Activated naive CD8-positive, alpha-beta T cell treated with anti-CD3 and anti-CD28 coated beads for 36 hours (primary cell): Measurements from ENCODE around the gene CSH1. TPM values are rescaled to one million over a fixed set of nuclear protein-coding genes. Genes with fewer than 3 reads are reported as not detected.
A peak's percentile ranks its signal among the peaks of the same experiment; 100 is the strongest.
"Not testable (repeated sequence)": the region's sequence is repeated elsewhere in the genome, so short reads cannot be mapped to it uniquely, and the experiment has no call there.

ENCODE experiments used
- DNase-seq: peaks from one replicate; pipeline ENCODE4 v3.0.0; 2021
- H3K27ac Mint-ChIP-seq: one replicate; pipeline ENCODE4 v1.8.0; 2022; ENCODE audit warnings: mild to moderate bottlenecking, moderate library complexity, mixed read lengths
- H3K27me3 Mint-ChIP-seq: one replicate; pipeline ENCODE4 v1.8.0; 2022; ENCODE audit warnings: mild to moderate bottlenecking, mixed read lengths
- H3K36me3 Mint-ChIP-seq: one replicate; pipeline ENCODE4 v1.8.0; 2021; ENCODE audit warnings: mild to moderate bottlenecking, mixed read lengths
- H3K4me1 Mint-ChIP-seq: one replicate; pipeline ENCODE4 v1.8.0; 2021; ENCODE audit warnings: mixed read lengths
- H3K4me3 Mint-ChIP-seq: one replicate; pipeline ENCODE4 v1.8.0; 2022; ENCODE audit warnings: mild to moderate bottlenecking, moderate library complexity, mixed read lengths
- H3K9me3 Mint-ChIP-seq: one replicate; pipeline ENCODE4 v1.8.0; 2022; ENCODE audit warnings: mixed read lengths
- total RNA-seq, 2 experiments: library from RNA; stranded (reverse); gene quantifications; one replicate each; pipeline ENCODE4 v1.2.3, GENCODE V29; 2021

Gene CSH1
- total RNA-seq, 2 experiments from 2014 or later: not detected

DNA sequence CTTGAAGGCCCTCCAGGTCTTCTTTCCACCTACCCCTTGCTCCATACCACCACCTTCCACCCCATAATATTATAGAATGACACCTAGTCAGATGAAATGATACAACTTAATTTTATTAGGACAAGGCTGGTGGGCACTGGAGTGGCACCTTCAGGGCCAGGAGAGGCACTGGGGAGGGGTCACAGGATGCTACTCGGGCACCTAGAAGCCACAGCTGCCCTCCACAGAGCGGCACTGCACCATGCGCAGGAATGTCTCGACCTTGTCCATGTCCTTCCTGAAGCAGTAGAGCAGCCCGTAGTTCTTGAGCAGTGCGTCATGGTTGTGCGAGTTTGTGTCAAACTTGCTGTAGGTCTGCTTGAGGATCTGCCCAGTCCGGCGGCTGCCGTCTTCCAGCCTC lies 1.6 kb downstream of the CSH1 start:
- H3K27me3 Mint-ChIP-seq, DNase-seq, H3K36me3 Mint-ChIP-seq, H3K4me3 Mint-ChIP-seq, H3K9me3 Mint-ChIP-seq, H3K4me1 Mint-ChIP-seq, H3K27ac Mint-ChIP-seq: not testable (repeated sequence)

DNA sequence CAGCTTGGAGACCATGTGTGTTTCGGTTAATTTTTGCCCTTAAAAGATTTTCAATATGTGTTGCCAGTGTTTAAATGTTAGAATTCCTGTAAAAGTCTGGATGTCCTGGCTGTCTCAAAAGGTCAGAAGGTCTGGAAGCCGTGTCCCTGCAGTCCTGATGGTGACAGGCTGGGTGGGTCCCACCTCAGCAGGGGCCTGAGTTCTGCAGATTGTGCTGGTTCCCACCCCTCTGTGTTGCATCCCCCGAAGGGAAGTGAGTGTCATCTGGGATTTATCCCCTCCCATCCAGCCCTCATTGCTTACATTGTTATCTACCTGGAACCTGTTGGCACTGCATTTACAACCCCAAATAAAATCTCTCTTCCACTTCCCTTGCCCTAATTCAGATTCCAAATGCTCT lies 2.4 kb downstream of the CSH1 start:
- DNase-seq, H3K9me3 Mint-ChIP-seq, H3K4me3 Mint-ChIP-seq, H3K4me1 Mint-ChIP-seq, H3K27ac Mint-ChIP-seq, H3K36me3 Mint-ChIP-seq, H3K27me3 Mint-ChIP-seq: not testable (repeated sequence)

GRCh38 chr17:63892316-63893037 lies 3.9 kb downstream of the CSH1 start:
- H3K9me3 Mint-ChIP-seq, H3K36me3 Mint-ChIP-seq: not testable (repeated sequence)

GRCh38 chr17:63889026-63889848 lies 7.1 kb downstream of the CSH1 start:
- H3K36me3 Mint-ChIP-seq, H3K27ac Mint-ChIP-seq, H3K27me3 Mint-ChIP-seq, DNase-seq, H3K4me3 Mint-ChIP-seq, H3K4me1 Mint-ChIP-seq, H3K9me3 Mint-ChIP-seq: not testable (repeated sequence)

More at GRCh38 chr17:63892316-63893037, 3.9 kb downstream of the CSH1 start:
- H3K27ac Mint-ChIP-seq, H3K27me3 Mint-ChIP-seq, H3K4me3 Mint-ChIP-seq, DNase-seq, H3K4me1 Mint-ChIP-seq: not testable (repeated sequence)

GRCh38 chr17:63885119-63885518 lies 11.3 kb downstream of the CSH1 start:
- not testable (repeated sequence) for H3K27ac Mint-ChIP-seq, H3K9me3 Mint-ChIP-seq, H3K27me3 Mint-ChIP-seq, H3K4me3 Mint-ChIP-seq, H3K36me3 Mint-ChIP-seq, H3K4me1 Mint-ChIP-seq, DNase-seq

DNA sequence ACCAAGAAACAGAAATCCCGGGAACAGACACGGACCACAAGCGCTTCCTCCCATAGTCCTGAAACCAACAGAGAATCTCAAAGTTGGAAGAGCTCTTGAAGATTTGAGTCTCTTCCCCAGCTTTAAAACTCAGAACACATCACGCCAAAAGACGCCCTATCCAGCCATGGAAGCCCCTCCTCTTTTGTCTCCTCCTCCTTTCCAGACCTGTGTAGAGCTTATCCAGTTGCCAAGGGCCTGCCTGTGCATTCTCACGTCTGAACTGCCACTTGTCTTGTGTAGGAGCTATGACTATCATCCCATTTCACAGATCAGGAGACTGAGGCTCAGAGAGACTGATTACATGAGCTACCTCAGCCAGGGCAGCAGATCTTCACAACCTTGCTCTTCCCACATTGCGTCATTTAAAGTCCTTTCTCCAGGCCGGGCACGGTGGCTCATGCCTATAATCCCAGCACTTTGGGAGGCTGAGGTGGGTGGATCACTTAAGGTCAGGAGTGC lies 13.7 kb downstream of the CSH1 start:
- not testable (repeated sequence) for H3K36me3 Mint-ChIP-seq, H3K9me3 Mint-ChIP-seq, H3K4me1 Mint-ChIP-seq, H3K27me3 Mint-ChIP-seq, H3K4me3 Mint-ChIP-seq, DNase-seq
- peak overlapping the region; percentile 31 for H3K27ac Mint-ChIP-seq

DNA sequence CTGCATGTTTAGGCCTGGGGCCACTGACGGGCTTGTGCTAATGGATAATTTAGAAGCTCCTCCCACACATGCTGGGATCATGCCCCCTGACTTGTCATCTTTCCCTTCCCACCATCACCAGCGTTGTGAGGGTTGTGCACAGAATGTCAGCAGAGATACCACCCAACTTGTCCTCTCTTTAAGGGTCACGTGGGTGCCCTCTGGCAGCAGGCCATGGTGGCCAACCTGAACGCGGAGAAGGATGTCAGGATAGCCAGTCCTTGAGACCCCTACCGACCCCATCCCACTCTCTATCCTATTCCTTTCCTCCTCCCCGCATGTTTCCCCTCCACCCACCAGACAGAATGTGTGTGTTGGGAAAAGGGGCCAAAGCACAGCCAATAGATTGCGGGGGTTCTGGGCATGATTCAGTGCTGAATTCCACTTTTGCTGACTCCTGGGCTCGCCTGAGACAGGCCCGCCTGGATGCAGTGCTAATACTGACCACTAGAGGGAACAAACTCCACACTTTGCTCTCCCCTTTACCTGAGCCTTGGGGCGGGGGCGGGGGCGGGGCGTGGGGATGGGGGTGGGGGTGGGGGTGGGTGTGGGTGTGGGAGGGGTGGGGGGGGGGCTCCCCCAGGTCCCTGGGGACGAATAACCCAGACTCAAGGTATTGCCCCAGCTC lies 14.3 kb downstream of the CSH1 start, which contains the start of gene GH2:
Gene GH2, minus strand, starts transcription at position 10 of the 667 bp plus-strand sequence. CDS start 143 bp downstream, outside the sequence.
- H3K4me1 Mint-ChIP-seq: peaks cover 2% of the 10 kb centered on the region
- DNase-seq: peak; percentile 53
- no peaks in the 10 kb centered on the region for H3K36me3 Mint-ChIP-seq
- no peaks in the 10 kb centered on the region for H3K9me3 Mint-ChIP-seq
- H3K27me3 Mint-ChIP-seq: peaks cover 4% of the 10 kb centered on the region
- H3K27ac Mint-ChIP-seq: peak within 1 kb of the TSS; percentile 31
- H3K4me3 Mint-ChIP-seq: no peak within 1 kb of the TSS

GRCh38 chr17:63881337-63881736 lies 15.0 kb downstream of the CSH1 start:
- not testable (repeated sequence) for H3K9me3 Mint-ChIP-seq, H3K36me3 Mint-ChIP-seq, H3K27ac Mint-ChIP-seq, DNase-seq, H3K4me3 Mint-ChIP-seq, H3K4me1 Mint-ChIP-seq, H3K27me3 Mint-ChIP-seq

- Mint-ChIP-seq H3K27me3 (peaks cover 4% of the 10 kb centered on the region), H3K27ac (no peak overlapping the region), H3K4me3 (no peak overlapping the region), H3K36me3 (no peaks in the 10 kb centered on the region), H3K9me3 (no peaks in the 10 kb centered on the region), H3K4me1 (peaks cover 2% of the 10 kb centered on the region)
- DNase-seq: no peak
Measured at GRCh38 chr17:63880706-63881105, 15.7 kb downstream of the CSH1 start.

- not testable (repeated sequence) for DNase-seq, H3K4me1 Mint-ChIP-seq, H3K9me3 Mint-ChIP-seq, H3K36me3 Mint-ChIP-seq, H3K27me3 Mint-ChIP-seq, H3K27ac Mint-ChIP-seq, H3K4me3 Mint-ChIP-seq
Measured at GRCh38 chr17:63878413-63878812, 18.0 kb downstream of the CSH1 start.

- not testable (repeated sequence) for H3K36me3 Mint-ChIP-seq, H3K4me3 Mint-ChIP-seq, H3K27ac Mint-ChIP-seq, DNase-seq, H3K4me1 Mint-ChIP-seq, H3K9me3 Mint-ChIP-seq, H3K27me3 Mint-ChIP-seq
Measured at GRCh38 chr17:63874693-63875092, 21.7 kb downstream of the CSH1 start.

DNA sequence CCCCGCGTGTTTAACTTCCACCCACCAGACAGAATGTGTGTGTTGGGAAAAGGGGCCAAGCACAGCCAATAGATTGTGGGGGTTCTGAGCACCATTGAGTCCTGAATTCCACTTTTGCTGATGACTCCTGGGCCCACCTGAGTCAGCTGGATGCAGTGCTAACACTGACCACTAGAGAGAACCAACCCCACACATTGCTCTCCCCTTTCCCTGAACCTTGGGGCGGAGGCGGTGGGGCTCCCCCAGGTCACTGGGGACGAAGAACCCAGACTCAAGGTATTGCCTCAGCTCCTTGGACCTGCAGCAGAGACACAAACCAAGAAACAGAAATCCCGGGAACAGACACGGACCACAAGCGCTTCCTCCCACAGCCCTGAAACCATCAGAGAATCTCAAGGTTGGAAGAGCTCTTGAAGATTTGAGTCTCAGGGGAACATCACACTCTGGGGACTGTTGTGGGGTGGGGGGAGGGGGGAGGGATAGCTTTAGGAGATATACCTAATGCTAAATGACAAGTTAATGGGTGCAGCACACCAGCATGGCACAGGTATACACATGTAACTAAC lies 22.2 kb downstream of the CSH1 start:
- H3K27me3 Mint-ChIP-seq, H3K4me1 Mint-ChIP-seq, H3K27ac Mint-ChIP-seq, H3K4me3 Mint-ChIP-seq, H3K9me3 Mint-ChIP-seq, H3K36me3 Mint-ChIP-seq, DNase-seq: not testable (repeated sequence)

GRCh38 chr17:63873577-63873976 lies 22.8 kb downstream of the CSH1 start, which contains the start of gene CSH2:
Gene CSH2, minus strand, starts transcription at chr17:63873677. Its CDS starts 63 bp downstream, at chr17:63873614.
- DNase-seq, H3K4me3 Mint-ChIP-seq, H3K36me3 Mint-ChIP-seq, H3K27ac Mint-ChIP-seq, H3K27me3 Mint-ChIP-seq, H3K9me3 Mint-ChIP-seq, H3K4me1 Mint-ChIP-seq: not testable (repeated sequence)

- H3K9me3 Mint-ChIP-seq, H3K36me3 Mint-ChIP-seq, DNase-seq, H3K4me1 Mint-ChIP-seq, H3K27me3 Mint-ChIP-seq, H3K4me3 Mint-ChIP-seq, H3K27ac Mint-ChIP-seq: not testable (repeated sequence)
Measured at GRCh38 chr17:63871646-63872365, 24.6 kb downstream of the CSH1 start.
